ENCODE measurements around the gene RHOG.
A peak's percentile ranks its signal among the peaks of the same experiment; 100 is the strongest.

RHOG gene

DNA sequence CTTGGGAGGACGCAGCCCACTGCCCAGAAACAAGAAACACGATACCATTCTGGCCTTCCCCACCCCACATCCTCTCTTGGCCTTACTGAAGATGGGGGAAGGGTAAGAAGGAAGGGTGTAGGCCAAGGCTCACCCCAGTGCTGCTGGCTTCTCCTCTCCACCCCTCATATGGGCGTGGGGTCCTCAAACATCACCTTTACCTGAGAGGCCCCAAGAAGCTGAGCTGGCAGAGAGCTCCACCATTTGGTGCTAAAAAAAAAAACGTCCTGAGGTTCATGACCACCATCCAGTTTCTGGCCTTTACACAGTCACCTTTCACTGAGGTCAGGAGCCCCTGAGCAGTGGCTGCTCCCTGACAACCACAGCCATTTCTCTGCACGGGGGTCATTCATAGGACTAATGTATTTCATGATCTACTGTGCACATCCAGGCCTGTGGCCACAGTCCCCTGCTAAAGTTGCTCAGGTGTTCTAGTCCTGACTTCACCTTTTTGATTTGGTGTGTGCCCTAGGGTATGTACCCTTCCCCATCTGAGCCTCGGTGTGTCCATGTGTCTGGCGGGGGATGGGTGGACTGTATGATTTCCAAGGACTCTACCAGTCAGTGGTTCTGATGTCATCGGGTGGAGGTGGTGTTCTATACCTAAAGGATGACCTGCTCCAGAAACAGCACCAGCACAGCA is 15.1 kb downstream of the RHOG start:
- no peak for TF ChIP-seq SPI1 (IDR thresholded peaks at IDR 0.05; ENCODE audit: borderline replicate concordance, low read depth)
- TF ChIP-seq, protein P1, sequence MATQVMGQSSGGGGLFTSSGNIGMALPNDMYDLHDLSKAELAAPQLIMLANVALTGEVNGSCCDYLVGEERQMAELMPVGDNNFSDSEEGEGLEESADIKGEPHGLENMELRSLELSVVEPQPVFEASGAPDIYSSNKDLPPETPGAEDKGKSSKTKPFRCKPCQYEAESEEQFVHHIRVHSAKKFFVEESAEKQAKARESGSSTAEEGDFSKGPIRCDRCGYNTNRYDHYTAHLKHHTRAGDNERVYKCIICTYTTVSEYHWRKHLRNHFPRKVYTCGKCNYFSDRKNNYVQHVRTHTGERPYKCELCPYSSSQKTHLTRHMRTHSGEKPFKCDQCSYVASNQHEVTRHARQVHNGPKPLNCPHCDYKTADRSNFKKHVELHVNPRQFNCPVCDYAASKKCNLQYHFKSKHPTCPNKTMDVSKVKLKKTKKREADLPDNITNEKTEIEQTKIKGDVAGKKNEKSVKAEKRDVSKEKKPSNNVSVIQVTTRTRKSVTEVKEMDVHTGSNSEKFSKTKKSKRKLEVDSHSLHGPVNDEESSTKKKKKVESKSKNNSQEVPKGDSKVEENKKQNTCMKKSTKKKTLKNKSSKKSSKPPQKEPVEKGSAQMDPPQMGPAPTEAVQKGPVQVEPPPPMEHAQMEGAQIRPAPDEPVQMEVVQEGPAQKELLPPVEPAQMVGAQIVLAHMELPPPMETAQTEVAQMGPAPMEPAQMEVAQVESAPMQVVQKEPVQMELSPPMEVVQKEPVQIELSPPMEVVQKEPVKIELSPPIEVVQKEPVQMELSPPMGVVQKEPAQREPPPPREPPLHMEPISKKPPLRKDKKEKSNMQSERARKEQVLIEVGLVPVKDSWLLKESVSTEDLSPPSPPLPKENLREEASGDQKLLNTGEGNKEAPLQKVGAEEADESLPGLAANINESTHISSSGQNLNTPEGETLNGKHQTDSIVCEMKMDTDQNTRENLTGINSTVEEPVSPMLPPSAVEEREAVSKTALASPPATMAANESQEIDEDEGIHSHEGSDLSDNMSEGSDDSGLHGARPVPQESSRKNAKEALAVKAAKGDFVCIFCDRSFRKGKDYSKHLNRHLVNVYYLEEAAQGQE (IDR thresholded peaks at IDR 0.05; ENCODE audit: insufficient replicate concordance, low read depth) = no peak
- TF ChIP-seq, protein P2, sequence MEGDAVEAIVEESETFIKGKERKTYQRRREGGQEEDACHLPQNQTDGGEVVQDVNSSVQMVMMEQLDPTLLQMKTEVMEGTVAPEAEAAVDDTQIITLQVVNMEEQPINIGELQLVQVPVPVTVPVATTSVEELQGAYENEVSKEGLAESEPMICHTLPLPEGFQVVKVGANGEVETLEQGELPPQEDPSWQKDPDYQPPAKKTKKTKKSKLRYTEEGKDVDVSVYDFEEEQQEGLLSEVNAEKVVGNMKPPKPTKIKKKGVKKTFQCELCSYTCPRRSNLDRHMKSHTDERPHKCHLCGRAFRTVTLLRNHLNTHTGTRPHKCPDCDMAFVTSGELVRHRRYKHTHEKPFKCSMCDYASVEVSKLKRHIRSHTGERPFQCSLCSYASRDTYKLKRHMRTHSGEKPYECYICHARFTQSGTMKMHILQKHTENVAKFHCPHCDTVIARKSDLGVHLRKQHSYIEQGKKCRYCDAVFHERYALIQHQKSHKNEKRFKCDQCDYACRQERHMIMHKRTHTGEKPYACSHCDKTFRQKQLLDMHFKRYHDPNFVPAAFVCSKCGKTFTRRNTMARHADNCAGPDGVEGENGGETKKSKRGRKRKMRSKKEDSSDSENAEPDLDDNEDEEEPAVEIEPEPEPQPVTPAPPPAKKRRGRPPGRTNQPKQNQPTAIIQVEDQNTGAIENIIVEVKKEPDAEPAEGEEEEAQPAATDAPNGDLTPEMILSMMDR (IDR thresholded peaks at IDR 0.05; ENCODE audit: insufficient read depth, low read length) = no peak
- peak; percentile 77 for TF ChIP-seq POLR2AphosphoS5 (IDR thresholded peaks at IDR 0.05; ENCODE audit: low read depth)
- H3K4me3 ChIP-seq (replicated peaks; ENCODE audit: insufficient read depth, low read length) = no peak overlapping the region
- H3K27ac ChIP-seq (replicated peaks) = no peak overlapping the region; the same call in 1 of the 2 replicates
- no peaks in the 10 kb centered on the region for H3K27me3 ChIP-seq (ENCODE audit: insufficient read depth, poor library complexity, severe bottlenecking)
- DNase-seq (ENCODE audit: low read depth in 1 of 2, low spot score in 1 of 2) = no peak

DNA sequence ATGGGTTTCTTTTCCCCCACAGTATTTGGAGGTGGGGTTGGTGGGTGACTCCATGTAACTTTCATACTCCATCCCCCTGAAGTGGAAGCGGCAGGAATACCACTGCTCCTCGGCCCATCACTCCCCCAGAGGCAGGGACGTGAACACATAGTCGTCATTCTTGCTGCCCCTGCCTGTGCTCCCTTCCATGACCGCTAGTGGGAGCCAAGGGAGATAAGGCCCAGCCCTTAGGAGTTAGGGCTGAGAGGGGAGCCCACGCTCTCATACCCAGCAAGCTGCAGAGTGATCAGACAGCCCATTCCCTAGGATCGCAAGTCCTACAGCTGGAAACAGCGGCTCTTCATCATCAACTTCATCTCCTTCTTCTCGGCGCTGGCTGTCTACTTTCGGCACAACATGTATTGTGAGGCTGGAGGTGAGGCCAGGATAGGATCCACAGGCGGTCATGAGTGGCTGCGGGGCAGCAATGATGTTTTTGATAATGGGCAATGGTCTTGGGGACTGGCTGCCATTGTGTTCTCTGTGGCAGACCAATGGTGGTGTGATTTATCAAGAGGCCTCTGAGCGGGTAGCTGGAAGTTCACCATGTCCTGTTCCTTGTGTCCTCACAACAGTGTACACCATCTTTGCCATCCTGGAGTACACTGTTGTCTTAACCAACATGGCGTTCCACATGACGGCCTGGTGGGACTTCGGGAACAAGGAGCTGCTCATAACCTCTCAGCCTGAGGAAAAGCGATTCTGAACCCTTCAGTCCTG is 15.9 kb downstream of the RHOG start:
- peak in 1 of 2 experiments; percentile 92 for DNase-seq (ENCODE audit: low read depth in 1 of 2, low spot score in 1 of 2)
- no peaks in the 10 kb centered on the region for H3K27me3 ChIP-seq (ENCODE audit: insufficient read depth, poor library complexity, severe bottlenecking)
- TF ChIP-seq SPI1 (IDR thresholded peaks at IDR 0.05; ENCODE audit: borderline replicate concordance, low read depth) (no peak), POLR2AphosphoS5 (IDR thresholded peaks at IDR 0.05; ENCODE audit: low read depth) (peak; percentile 20; the same call in 1 of the 2 replicates), GABPA (IDR thresholded peaks at IDR 0.05; ENCODE audit: low read depth) (no peak)
- TF ChIP-seq, protein P2 (IDR thresholded peaks at IDR 0.05; ENCODE audit: insufficient read depth, low read length) = peak; percentile 97
- H3K27ac ChIP-seq (replicated peaks) = no peak overlapping the region; the same call in 1 of the 2 replicates
- H3K4me3 ChIP-seq (replicated peaks; ENCODE audit: insufficient read depth, low read length) = no peak overlapping the region

DNA sequence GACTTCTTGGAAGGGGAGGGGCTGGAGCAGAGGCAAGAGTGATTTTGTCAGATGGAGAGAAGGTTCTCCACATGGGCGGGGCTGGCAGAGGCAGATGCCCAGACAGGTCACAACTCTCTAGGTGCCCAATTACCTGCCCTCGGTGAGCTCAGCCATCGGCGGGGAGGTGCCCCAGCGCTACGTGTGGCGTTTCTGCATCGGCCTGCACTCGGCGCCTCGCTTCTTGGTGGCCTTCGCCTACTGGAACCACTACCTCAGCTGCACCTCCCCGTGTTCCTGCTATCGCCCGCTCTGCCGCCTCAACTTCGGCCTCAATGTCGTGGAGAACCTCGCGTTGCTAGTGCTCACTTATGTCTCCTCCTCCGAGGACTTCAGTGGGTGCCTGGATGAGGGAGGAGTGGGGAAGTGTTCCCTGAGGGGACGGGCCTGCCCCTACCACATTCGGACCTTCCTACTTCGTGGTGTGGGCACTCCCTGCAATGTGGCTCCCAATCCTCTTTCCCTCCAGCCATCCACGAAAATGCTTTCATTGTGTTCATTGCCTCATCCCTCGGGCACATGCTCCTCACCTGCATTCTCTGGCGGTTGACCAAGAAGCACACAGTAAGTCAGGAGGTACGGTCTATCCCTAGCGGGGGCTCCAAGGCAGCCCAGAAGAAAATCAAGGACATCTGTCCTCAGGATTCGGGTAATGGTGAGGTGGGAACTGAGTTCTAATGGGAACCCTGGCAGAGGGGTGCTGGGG is 16.8 kb downstream of the RHOG start:
- H3K27ac ChIP-seq (replicated peaks) = no peak overlapping the region
- no peaks in the 10 kb centered on the region for H3K27me3 ChIP-seq (ENCODE audit: insufficient read depth, poor library complexity, severe bottlenecking)
- TF ChIP-seq, protein P2 (IDR thresholded peaks at IDR 0.05; ENCODE audit: insufficient read depth, low read length) = no peak
- TF ChIP-seq, protein P1 (IDR thresholded peaks at IDR 0.05; ENCODE audit: insufficient replicate concordance, low read depth) = no peak
- no peak for TF ChIP-seq GABPA (IDR thresholded peaks at IDR 0.05; ENCODE audit: low read depth)
- no peak for TF ChIP-seq SPI1 (IDR thresholded peaks at IDR 0.05; ENCODE audit: borderline replicate concordance, low read depth)
- no peak for TF ChIP-seq POLR2AphosphoS5 (IDR thresholded peaks at IDR 0.05; ENCODE audit: low read depth)

More for the DNA sequence above, 16.8 kb downstream of the RHOG start:
- H3K4me3 ChIP-seq (replicated peaks; ENCODE audit: insufficient read depth, low read length) = no peak overlapping the region
- no peak for DNase-seq (ENCODE audit: low read depth in 1 of 2, low spot score in 1 of 2)

All from HL-60 (cell line).